ENCODE measurements around the gene SAMHD1. TPM values are rescaled to one million over a fixed set of nuclear protein-coding genes. Genes with fewer than 3 reads are reported as not detected.

Gene SAMHD1
- total RNA-seq, 4 donors from 2014 or later, result 348 to 854 (median 449) TPM

DNA sequence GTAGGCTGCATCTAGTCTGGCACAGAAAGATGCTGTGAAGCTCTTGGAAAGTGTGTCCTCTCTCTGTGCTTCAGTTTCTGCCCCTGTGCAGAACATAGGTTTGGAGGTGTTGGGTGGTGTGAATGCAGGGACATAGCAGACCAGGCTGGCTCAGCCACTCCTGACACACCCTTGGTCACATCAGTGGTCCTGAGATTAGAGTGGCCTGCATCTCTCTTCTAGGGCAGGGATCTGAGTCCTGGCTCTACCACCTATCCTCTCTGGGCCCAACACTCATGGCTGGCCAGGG, 85.7 kb downstream of the SAMHD1 start:
- TF ChIP-seq POLR2AphosphoS5 (IDR thresholded peaks at IDR 0.05), result no peak
- TF ChIP-seq, protein P1, sequence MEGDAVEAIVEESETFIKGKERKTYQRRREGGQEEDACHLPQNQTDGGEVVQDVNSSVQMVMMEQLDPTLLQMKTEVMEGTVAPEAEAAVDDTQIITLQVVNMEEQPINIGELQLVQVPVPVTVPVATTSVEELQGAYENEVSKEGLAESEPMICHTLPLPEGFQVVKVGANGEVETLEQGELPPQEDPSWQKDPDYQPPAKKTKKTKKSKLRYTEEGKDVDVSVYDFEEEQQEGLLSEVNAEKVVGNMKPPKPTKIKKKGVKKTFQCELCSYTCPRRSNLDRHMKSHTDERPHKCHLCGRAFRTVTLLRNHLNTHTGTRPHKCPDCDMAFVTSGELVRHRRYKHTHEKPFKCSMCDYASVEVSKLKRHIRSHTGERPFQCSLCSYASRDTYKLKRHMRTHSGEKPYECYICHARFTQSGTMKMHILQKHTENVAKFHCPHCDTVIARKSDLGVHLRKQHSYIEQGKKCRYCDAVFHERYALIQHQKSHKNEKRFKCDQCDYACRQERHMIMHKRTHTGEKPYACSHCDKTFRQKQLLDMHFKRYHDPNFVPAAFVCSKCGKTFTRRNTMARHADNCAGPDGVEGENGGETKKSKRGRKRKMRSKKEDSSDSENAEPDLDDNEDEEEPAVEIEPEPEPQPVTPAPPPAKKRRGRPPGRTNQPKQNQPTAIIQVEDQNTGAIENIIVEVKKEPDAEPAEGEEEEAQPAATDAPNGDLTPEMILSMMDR (IDR thresholded peaks at IDR 0.05), result no peak
- no peak for TF ChIP-seq EP300 (IDR thresholded peaks at IDR 0.05)
- TF ChIP-seq POLR2A (IDR thresholded peaks at IDR 0.05), result no peak
- Histone ChIP-seq H3K4me3 (no peak overlapping the region), H3K4me1 (peaks cover 0 to 37% (median 13%) of the 10 kb centered on the region in 3 donors), H3K27me3 (no peaks in the 10 kb centered on the region), H3K9me3 (no peaks in the 10 kb centered on the region), H3K36me3 (no peaks in the 10 kb centered on the region), H3K27ac (peak overlapping the region in 3 of 4 donors; percentile 47 to 96 (median 95))
- no peak for ATAC-seq

DNA sequence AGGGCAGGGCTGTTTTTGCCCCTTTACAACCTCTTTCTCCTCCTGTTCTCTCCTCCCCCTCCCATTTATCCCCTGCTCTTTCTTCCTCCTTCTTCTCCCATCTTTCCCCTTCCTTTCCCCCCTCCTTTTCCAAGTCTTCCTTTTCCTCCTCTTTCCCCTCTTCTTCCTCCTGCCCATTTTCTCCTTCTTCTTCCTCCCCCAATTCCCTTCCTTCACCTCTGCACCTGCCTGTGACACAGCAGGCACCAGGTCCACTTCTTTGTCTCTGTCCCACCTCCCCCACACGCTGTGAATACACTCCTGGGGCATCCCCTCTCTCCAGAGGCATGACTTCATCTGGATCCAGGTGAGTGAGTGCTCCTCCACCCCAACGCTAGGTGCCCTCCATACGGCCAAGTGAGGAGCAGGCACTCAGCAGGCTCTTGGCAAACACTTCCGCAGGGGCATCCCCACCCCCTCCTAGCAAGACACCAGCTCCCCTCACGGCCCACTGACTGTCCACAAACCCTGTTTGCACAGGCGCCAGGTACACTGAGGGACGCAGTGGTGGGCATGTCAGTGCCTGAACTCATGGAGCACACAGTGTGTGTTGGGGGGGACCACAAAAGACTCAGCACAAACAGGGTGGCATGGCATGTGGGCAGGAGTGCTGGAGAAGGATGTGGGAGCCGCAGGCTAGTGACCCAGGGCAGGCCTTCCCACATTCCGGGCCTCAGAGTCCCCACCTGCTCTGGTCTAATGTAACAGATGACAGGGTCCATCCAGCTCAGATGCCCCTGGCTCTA, 86.2 kb downstream of the SAMHD1 start:
- no peak for ATAC-seq
- no peak overlapping the region for H3K4me3 ChIP-seq
- H3K4me1 ChIP-seq, result peaks cover 0 to 42% (median 18%) of the 10 kb centered on the region in 3 donors
- H3K9me3 ChIP-seq, result no peaks in the 10 kb centered on the region
- H3K27me3 ChIP-seq, result no peaks in the 10 kb centered on the region
- peak overlapping the region in 3 of 4 donors; percentile 95 to 98 (median 96) for H3K27ac ChIP-seq
- TF ChIP-seq, protein P1 (IDR thresholded peaks at IDR 0.05), result no peak
- no peak for TF ChIP-seq EP300 (IDR thresholded peaks at IDR 0.05)
- WGBS, 2 donors (ENCODE audit: low coverage in 1 of 2), result 89% methylated on average over 4 of the region's 9 CpGs; no CpG with 5 or more reads in 1 of the 2 donors
- H3K36me3 ChIP-seq, result no peaks in the 10 kb centered on the region

DNA sequence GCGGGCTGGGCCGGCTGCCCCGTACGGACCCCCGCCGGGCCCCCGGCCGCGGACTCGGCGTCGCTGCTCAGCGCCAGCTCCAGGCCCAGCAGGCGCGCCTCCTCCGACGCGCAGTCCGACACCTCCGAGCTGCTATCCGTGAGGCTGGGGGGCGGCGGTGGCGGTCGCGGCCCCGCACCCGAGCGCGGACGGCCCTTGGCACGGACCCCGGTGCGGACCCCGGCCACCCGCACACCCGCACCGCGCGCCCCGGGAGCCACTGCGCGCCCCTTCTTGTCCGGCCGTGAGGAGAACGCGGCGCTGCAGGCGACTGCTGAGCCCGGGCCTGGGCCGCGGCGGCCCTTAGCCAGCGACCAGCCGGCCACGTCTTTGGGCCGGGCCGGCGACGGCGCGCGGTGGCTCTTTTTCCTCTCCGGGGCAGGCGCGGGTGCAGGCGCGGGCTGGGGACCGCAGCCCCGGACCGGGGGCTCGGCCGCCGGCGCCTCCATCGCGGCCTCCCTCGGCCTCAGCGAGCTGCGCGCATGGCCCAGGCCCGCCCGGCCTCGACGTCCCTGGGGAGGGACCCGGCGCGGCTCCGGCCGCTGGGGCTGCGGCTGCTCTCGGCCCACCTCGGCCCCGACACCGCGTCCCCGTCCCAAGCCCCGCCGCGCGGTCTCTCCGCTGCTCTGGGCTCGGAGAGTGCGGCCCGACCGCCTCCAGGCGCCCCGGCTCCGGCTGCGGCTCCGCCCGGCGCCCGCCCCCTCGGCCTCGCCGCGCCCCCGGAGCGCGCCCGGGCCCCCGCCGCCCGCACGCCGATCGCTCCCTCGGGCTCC, 88.4 kb downstream of the SAMHD1 start:
- Histone ChIP-seq H3K27ac (peak overlapping the region; percentile 79 to 98 (median 96)), H3K4me1 (peaks cover 0 to 62% (median 29%) of the 10 kb centered on the region in 3 donors), H3K36me3 (no peaks in the 10 kb centered on the region), H3K4me3 (peak overlapping the region; percentile 32 to 86), H3K27me3 (no peaks in the 10 kb centered on the region), H3K9me3 (no peaks in the 10 kb centered on the region)
- ATAC-seq, result peak; percentile 1
- TF ChIP-seq, protein P1 (IDR thresholded peaks at IDR 0.05), result no peak
- TF ChIP-seq POLR2AphosphoS5 (IDR thresholded peaks at IDR 0.05) (no peak), POLR2A (IDR thresholded peaks at IDR 0.05) (peak; percentile 59 to 68)
- no CpG with 5 or more reads among the region's 129 CpGs for WGBS, 2 donors (ENCODE audit: low coverage in 1 of 2)

DNA sequence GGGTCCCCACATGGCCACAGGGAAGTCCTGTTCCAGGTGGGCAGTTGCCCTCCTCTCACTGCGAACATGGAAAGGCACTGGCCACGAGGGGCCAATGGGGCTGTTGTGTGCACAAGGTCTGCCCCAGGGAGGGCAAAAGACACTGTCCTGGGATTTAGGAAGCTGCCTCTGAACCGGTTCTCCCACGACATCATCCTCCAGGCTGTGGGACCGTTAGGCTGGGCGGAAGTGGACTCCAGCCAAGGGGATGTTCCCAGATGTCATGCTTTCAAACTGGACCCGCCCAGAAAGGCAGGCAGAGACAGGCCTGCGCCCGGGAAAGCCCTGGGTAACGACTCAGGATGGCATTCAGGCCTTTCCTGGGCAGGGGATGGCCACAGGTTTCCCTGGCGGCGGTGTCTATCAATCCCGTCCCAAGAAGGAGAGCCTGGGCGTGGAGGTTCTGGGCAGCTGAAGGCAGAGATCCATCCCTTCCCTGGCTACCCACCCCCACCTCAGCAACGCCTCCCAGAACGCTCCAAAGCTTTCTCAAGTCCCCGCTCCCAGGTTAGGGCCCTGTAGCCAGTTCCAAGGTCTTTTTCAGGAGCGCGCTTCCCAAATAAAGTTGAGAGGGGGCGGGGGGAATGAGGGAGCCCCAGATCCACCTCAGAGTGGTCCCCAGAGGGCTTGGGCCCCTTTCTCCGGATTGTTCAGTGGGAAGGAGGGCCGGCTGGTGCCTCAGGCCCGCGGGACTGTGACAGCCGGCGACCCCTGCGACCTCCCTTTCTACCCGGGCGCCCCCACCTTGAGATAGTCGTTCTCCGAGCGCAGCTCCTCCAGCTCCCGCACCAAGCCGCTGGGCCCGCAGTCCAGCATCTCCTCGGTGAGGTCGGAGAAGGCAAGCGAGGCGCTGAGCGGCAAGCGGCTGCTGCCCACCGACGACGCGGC, 89.4 kb downstream of the SAMHD1 start:
- Histone ChIP-seq H3K4me1 (peaks cover 0 to 71% (median 37%) of the 10 kb centered on the region in 3 donors), H3K27me3 (no peaks in the 10 kb centered on the region), H3K9me3 (no peaks in the 10 kb centered on the region), H3K27ac (peak overlapping the region; percentile 79 to 98 (median 96)), H3K4me3 (peak overlapping the region; percentile 32 to 86), H3K36me3 (no peaks in the 10 kb centered on the region)
- WGBS, 2 donors (ENCODE audit: low coverage in 1 of 2), result 0% methylated on average over 3 to 4 of the region's 45 CpGs
- ATAC-seq, result peak; percentile 62
- TF ChIP-seq EP300 (IDR thresholded peaks at IDR 0.05) (no peak), POLR2A (IDR thresholded peaks at IDR 0.05) (peak; percentile 43 to 50), POLR2AphosphoS5 (IDR thresholded peaks at IDR 0.05) (peak; percentile 82)
- TF ChIP-seq, protein P1 (IDR thresholded peaks at IDR 0.05), result no peak
